GM12878 (cell line): Measurements from ENCODE around the gene ATXN7L1. TPM values are rescaled to one million over a fixed set of nuclear protein-coding genes. Genes with fewer than 3 reads are reported as not detected.

Source experiments
- ATAC-seq: fragments of 200-7000 bp; cut with Tn5 transposase; 3 replicates; pipeline ENCODE4 v1.9.1; 2020; ENCODE audit warnings: mild to moderate bottlenecking, moderate library complexity
- BruUV-seq: library from RNA; stranded (reverse); fragments of 400-500 nt; replicated peaks from 2 replicates; lab custom pipeline; 2021; lab: Mats Ljungman, UMichigan
- CTCF ChIA-PET: fragments of 300-600 bp; sonication (Branson Sonifier 250); formaldehyde crosslinking; extraction: SDS; loops from one replicate; lab custom pipeline; 2021; ENCODE audit warnings: inconsistent platforms; lab: Yijun Ruan, JAX
- POLR2A ChIA-PET: fragments of 350-600 bp; formaldehyde crosslinking; extraction: SDS; loops from one replicate; lab custom pipeline; 2021; ENCODE audit warnings: inconsistent platforms; lab: Charles Lee
- RAD21 ChIA-PET: fragments of 300-600 bp; sonication (Branson Sonifier 250); formaldehyde crosslinking; loops from one replicate; lab custom pipeline; 2023; ENCODE audit warnings: antibody characterized with exemption; ENCODE audit not compliant: unreplicated experiment; lab: Charles Lee
- SMC1A ChIA-PET: fragments of 300-600 bp; sonication (Branson Sonifier 250); formaldehyde crosslinking; loops from one replicate; lab custom pipeline; 2023; ENCODE audit not compliant: unreplicated experiment, uncharacterized antibody; lab: Charles Lee
- DNase-seq: peaks from one replicate; pipeline ENCODE4 v3.0.0-alpha.2; 2011; ENCODE audit warnings: low read depth, low spot score
- FAIRE-seq: peaks from 3 replicates; lab custom pipeline; 2011; peaks lifted over from hg19 to GRCh38; lab: Jason Lieb, UNC
- H2AFZ ChIP-seq: 2 replicates; pipeline ENCODE4 v1.6.0; 2011; ENCODE audit warnings: low read depth, low read length, control low read depth; ENCODE audit not compliant: control insufficient read depth
- H3K27ac ChIP-seq: 2 replicates; pipeline ENCODE4 v1.5.1; 2011; ENCODE audit warnings: control low read depth; ENCODE audit not compliant: control insufficient read depth, insufficient read depth
- H3K27me3 ChIP-seq, 2 experiments: replicated peaks in 1 of 2; 2 replicates each; pipeline versions ENCODE4 v1.6.0 to v1.6.1; 2011; ENCODE audit warnings: low read length in 1 of 2; ENCODE audit not compliant: control insufficient read depth in 2 of 2, insufficient read depth in 2 of 2
- H3K36me3 ChIP-seq, 2 experiments: 2 replicates each; pipeline ENCODE4 v1.5.1; 2011; ENCODE audit warnings: low read length in 1 of 2; ENCODE audit not compliant: control insufficient read depth in 2 of 2, insufficient read depth in 2 of 2
- H3K4me1 ChIP-seq: 2 replicates; pipeline ENCODE4 v1.6.1; 2011; ENCODE audit warnings: mild to moderate bottlenecking, low read length, moderate library complexity, mixed read lengths; ENCODE audit not compliant: control insufficient read depth, insufficient read depth
- H3K4me2 ChIP-seq: 2 replicates; pipeline ENCODE4 v1.6.0; 2011; ENCODE audit warnings: control low read depth; ENCODE audit not compliant: control insufficient read depth, insufficient read depth
- H3K4me3 ChIP-seq: fragments of 200-600 bp; sonication (generic); 2 replicates; pipeline ENCODE4 v1.5.1; 2016
- H3K79me2 ChIP-seq: 2 replicates; pipeline ENCODE4 v1.6.0; 2011; ENCODE audit warnings: low read length; ENCODE audit not compliant: control insufficient read depth, insufficient read depth
- H3K9ac ChIP-seq: 2 replicates; pipeline ENCODE4 v1.8.0; 2011; ENCODE audit warnings: low read length, control low read depth, mixed read lengths; ENCODE audit not compliant: control insufficient read depth, insufficient read depth
- H3K9me3 ChIP-seq: replicated peaks from 3 replicates; pipeline ENCODE4 v1.5.1; 2011; ENCODE audit warnings: mild to moderate bottlenecking, low read length; ENCODE audit not compliant: control insufficient read depth, insufficient read depth
- H4K20me1 ChIP-seq: 2 replicates; pipeline ENCODE4 v1.6.0; 2011; ENCODE audit not compliant: control insufficient read depth, insufficient read depth
- ATF7 ChIP-seq: fragments of 450-650 bp; IDR thresholded peaks from 2 replicates; pipeline ENCODE4 v1.6.1; 2016; ENCODE audit warnings: low read depth, mild to moderate bottlenecking
- BRCA1 ChIP-seq: IDR thresholded peaks from 2 replicates; pipeline ENCODE4 v1.6.1; 2011; ENCODE audit warnings: low read depth, low read length, improper control_type of control experiment
- CREB1 ChIP-seq: IDR thresholded peaks from 2 replicates; pipeline ENCODE4 v1.6.1; 2012; ENCODE audit warnings: low read depth, mild to moderate bottlenecking, inconsistent platforms
- ELK1 ChIP-seq: IDR thresholded peaks from 2 replicates; pipeline ENCODE4 v1.6.1; 2012; ENCODE audit warnings: low read depth, low read length, improper control_type of control experiment
- HCFC1 ChIP-seq: fragments of 150-350 bp; IDR thresholded peaks from 2 replicates; pipeline ENCODE4 v1.6.1; 2014; ENCODE audit warnings: low read length
- HSF1 ChIP-seq: fragments of 150-350 bp; IDR thresholded peaks from 2 replicates; pipeline ENCODE4 v1.6.1; 2014; ENCODE audit warnings: mild to moderate bottlenecking, low read depth, low read length
- IKZF2 ChIP-seq, 2 experiments: fragments of 450-650 bp; IDR thresholded peaks; 2 replicates each; pipeline ENCODE4 v1.6.1; 2017; ENCODE audit warnings: mild to moderate bottlenecking in 2 of 2, moderate library complexity in 2 of 2
- MAX ChIP-seq: IDR thresholded peaks from 2 replicates; pipeline ENCODE4 v1.6.1; 2012; ENCODE audit warnings: low read depth, low read length, improper control_type of control experiment
- NR2F1 ChIP-seq: fragments of 450-650 bp; conservative IDR thresholded peaks from 2 replicates; pipeline ENCODE4 v1.6.1; 2017; ENCODE audit warnings: mild to moderate bottlenecking
- SUPT20H ChIP-seq: IDR thresholded peaks from 2 replicates; pipeline ENCODE4 v1.6.1; 2011; ENCODE audit warnings: low read depth, mild to moderate bottlenecking, low read length, moderate library complexity, borderline replicate concordance; ENCODE audit not compliant: control insufficient read depth
- USF1 ChIP-seq: IDR thresholded peaks from 2 replicates; pipeline ENCODE4 v1.6.1; 2011; ENCODE audit warnings: borderline replicate concordance, low read depth, mild to moderate bottlenecking, moderate library complexity, mixed read lengths, low read length; ENCODE audit not compliant: insufficient read depth; ENCODE audit errors: extremely low read length
- WGBS: methylation state at CpG from one replicate; pipeline ENCODE4 v1.1.6; 2016; ENCODE audit warnings: low lambda C conversion rate; ENCODE audit not compliant: insufficient replicate concordance, insufficient coverage; ENCODE audit errors: missing lambda C conversion rate; 5-methylcytosine and 5-hydroxymethylcytosine counted together
- in situ Hi-C: fragments of 300-500 bp; cut with MboI; formaldehyde crosslinking; loops from 9 replicates; pipeline ENCODE4 v1.14.3; 2018; ENCODE audit warnings: mixed read lengths
- intact Hi-C: fragments of 100-400 bp; cut with micrococcal nuclease; formaldehyde crosslinking; loops from one replicate; pipeline ENCODE4 v1.14.2; 2022; ENCODE audit not compliant: unreplicated experiment
- polyA plus RNA-seq, 11 experiments: library from polyadenylated mRNA; depleted of rRNA in 4 of 11; unstranded in 6 of 11; stranded (reverse) in 5 of 11; fragments of >200 nt; fragmentation: Nextera tagmentation in 4 of 11; fragmentation: Illumina TruSeq in 1 of 11; extraction: Ambion mirVana in 4 of 11; extraction: Trizol in 1 of 11; gene quantifications; 1 replicate in 1 of 11; 2 replicates in 10 of 11; pipeline versions ENCODE4 v1.2.1 to v1.2.3, GENCODE V29; 2011 to 2016; ENCODE audit warnings: inconsistent platforms in 2 of 11, missing spikeins in 2 of 11, low read depth in 1 of 11
- total RNA-seq, 4 experiments: library from RNA; depleted of rRNA in 3 of 4; stranded (reverse); fragments of >200 nt in 3 of 4; fragmentation: Illumina TruSeq in 1 of 4; extraction: Trizol in 1 of 4; gene quantifications; 2 replicates each; pipeline versions ENCODE4 v1.2.1 to v1.2.3, GENCODE V29; 2013 to 2021
- TF ChIP-seq, protein P1 (sequence below): fragments of 450-650 bp; IDR thresholded peaks from 2 replicates; pipeline ENCODE4 v1.6.1; 2017; ENCODE audit warnings: antibody characterized with exemption, mild to moderate bottlenecking, moderate library complexity
- TF ChIP-seq, protein P2 (sequence below): fragments of 450-650 bp; IDR thresholded peaks from 2 replicates; pipeline ENCODE4 v1.6.1; 2016; ENCODE audit warnings: mild to moderate bottlenecking, moderate library complexity, borderline replicate concordance

The ATXN7L1 gene
- total and polyA plus RNA-seq, 10 of the 15 experiments (the other 5 are each of a cell fraction or from before 2014, with no cell fraction given), result 0.40 to 2.9 (median 1.2) TPM

DNA sequence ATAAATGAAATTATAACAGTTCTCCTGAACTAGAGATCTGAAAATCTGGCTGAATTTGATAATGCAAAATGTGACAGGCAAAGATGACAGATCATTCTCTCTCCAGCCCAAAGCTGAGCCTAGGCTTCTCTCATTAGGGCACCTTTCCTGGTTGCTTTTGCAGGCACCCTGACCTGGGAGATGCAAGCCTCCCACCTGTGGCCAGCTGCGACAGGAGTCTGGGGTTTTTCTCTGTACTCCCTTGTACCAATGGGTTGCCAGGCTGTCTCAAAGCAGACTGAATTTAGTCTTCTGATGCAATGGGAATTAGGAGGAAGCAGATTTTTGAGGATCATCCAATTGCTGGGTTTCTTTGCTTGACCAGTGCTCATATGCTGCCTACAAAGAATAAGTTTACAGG lies 210.1 kb downstream of the ATXN7L1 start:
- intact Hi-C loops, result no loop called here
- WGBS, result 100% methylated on average over 1 of the region's 1 CpG
- POLR2A ChIA-PET, result no interaction called here
- no peak overlapping the region for H3K4me2 ChIP-seq
- no peak overlapping the region for H3K9ac ChIP-seq
- H4K20me1 ChIP-seq, result no peaks in the 10 kb centered on the region
- no peak overlapping the region for H3K4me3 ChIP-seq
- no peaks in the 10 kb centered on the region for H3K9me3 ChIP-seq
- no peaks in the 10 kb centered on the region for H3K4me1 ChIP-seq
- no peak overlapping the region for H3K27ac ChIP-seq
- no peak overlapping the region for H2AFZ ChIP-seq
- in situ Hi-C loops, result no loop called here
- FAIRE-seq, result no peak
- RAD21 ChIA-PET, result no interaction called here
- no peaks in the 10 kb centered on the region for H3K36me3 ChIP-seq
- SMC1A ChIA-PET, result interaction anchor here (1.0 kb wide), 1 partner anchor 11 kb away, joined by 3 read pairs; no protein-coding TSS in a partner anchor
- no peaks in the 10 kb centered on the region for H3K79me2 ChIP-seq
- H3K27me3 ChIP-seq, result no peaks in the 10 kb centered on the region; a peak in 1 of 4 replicates
- no TSS peak for BruUV-seq
- ATAC-seq, result no peak
- CTCF ChIA-PET, result interaction anchor here (1.4 kb wide), 1 partner anchor 10 kb away, joined by 5 read pairs; no protein-coding TSS in a partner anchor
- DNase-seq, result no peak
- TF ChIP-seq NR2F1 (no peak), CREB1 (no peak), HCFC1 (no peak), MAX (no peak), IKZF2 (IDR thresholded peaks at IDR 0.05) (no peak), ELK1 (no peak), SUPT20H (no peak), USF1 (no peak), BRCA1 (no peak), HSF1 (no peak), ATF7 (no peak)
- TF ChIP-seq, protein P1, sequence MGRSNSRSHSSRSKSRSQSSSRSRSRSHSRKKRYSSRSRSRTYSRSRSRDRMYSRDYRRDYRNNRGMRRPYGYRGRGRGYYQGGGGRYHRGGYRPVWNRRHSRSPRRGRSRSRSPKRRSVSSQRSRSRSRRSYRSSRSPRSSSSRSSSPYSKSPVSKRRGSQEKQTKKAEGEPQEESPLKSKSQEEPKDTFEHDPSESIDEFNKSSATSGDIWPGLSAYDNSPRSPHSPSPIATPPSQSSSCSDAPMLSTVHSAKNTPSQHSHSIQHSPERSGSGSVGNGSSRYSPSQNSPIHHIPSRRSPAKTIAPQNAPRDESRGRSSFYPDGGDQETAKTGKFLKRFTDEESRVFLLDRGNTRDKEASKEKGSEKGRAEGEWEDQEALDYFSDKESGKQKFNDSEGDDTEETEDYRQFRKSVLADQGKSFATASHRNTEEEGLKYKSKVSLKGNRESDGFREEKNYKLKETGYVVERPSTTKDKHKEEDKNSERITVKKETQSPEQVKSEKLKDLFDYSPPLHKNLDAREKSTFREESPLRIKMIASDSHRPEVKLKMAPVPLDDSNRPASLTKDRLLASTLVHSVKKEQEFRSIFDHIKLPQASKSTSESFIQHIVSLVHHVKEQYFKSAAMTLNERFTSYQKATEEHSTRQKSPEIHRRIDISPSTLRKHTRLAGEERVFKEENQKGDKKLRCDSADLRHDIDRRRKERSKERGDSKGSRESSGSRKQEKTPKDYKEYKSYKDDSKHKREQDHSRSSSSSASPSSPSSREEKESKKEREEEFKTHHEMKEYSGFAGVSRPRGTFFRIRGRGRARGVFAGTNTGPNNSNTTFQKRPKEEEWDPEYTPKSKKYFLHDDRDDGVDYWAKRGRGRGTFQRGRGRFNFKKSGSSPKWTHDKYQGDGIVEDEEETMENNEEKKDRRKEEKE, result no peak
- TF ChIP-seq, protein P2, sequence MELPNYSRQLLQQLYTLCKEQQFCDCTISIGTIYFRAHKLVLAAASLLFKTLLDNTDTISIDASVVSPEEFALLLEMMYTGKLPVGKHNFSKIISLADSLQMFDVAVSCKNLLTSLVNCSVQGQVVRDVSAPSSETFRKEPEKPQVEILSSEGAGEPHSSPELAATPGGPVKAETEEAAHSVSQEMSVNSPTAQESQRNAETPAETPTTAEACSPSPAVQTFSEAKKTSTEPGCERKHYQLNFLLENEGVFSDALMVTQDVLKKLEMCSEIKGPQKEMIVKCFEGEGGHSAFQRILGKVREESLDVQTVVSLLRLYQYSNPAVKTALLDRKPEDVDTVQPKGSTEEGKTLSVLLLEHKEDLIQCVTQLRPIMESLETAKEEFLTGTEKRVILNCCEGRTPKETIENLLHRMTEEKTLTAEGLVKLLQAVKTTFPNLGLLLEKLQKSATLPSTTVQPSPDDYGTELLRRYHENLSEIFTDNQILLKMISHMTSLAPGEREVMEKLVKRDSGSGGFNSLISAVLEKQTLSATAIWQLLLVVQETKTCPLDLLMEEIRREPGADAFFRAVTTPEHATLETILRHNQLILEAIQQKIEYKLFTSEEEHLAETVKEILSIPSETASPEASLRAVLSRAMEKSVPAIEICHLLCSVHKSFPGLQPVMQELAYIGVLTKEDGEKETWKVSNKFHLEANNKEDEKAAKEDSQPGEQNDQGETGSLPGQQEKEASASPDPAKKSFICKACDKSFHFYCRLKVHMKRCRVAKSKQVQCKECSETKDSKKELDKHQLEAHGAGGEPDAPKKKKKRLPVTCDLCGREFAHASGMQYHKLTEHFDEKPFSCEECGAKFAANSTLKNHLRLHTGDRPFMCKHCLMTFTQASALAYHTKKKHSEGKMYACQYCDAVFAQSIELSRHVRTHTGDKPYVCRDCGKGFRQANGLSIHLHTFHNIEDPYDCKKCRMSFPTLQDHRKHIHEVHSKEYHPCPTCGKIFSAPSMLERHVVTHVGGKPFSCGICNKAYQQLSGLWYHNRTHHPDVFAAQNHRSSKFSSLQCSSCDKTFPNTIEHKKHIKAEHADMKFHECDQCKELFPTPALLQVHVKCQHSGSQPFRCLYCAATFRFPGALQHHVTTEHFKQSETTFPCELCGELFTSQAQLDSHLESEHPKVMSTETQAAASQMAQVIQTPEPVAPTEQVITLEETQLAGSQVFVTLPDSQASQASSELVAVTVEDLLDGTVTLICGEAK, result no peak
